Neutrophil (primary cell): ENCODE results near the gene ZYG11A.
"Not testable (repeated sequence)": the region's sequence is repeated elsewhere in the genome, so short reads cannot be mapped to it uniquely, and the experiment has no call there.

ENCODE experiments used
- H3K27ac ChIP-seq: fragments of 200-600 bp; sonication (generic); 2 replicates; pipeline ENCODE4 v1.5.1; 2016; ENCODE audit warnings: mild to moderate bottlenecking, moderate library complexity
- H3K27me3 ChIP-seq: fragments of 200-600 bp; sonication (generic); 2 replicates; pipeline ENCODE4 v1.6.0; 2016; ENCODE audit warnings: mild to moderate bottlenecking
- H3K36me3 ChIP-seq: fragments of 200-600 bp; sonication (generic); 2 replicates; pipeline ENCODE4 v1.5.1; 2017
- H3K4me1 ChIP-seq, 2 experiments: fragments of 200-600 bp in 1 of 2; sonication (generic) in 1 of 2; 1 replicate in 1 of 2; 2 replicates in 1 of 2; pipeline versions ENCODE4 v1.5.1 to v1.6.1; 2013 to 2016; ENCODE audit warnings: low read depth in 1 of 2, low read length in 1 of 2, mild to moderate bottlenecking in 1 of 2, moderate library complexity in 1 of 2; ENCODE audit not compliant: control insufficient read depth in 1 of 2, insufficient read depth in 1 of 2
- H3K4me3 ChIP-seq, 2 experiments: fragments of 200-600 bp in 1 of 2; sonication (generic) in 1 of 2; 1 replicate in 1 of 2; 2 replicates in 1 of 2; pipeline ENCODE4 v1.5.1; 2013 to 2016; ENCODE audit warnings: low read depth in 1 of 2, low read length in 1 of 2, mild to moderate bottlenecking in 1 of 2, moderate library complexity in 1 of 2
- H3K9me3 ChIP-seq: fragments of 200-600 bp; sonication (generic); 2 replicates; pipeline ENCODE4 v1.5.1; 2016
- TF ChIP-seq, protein P1 (sequence below): fragments of 200-600 bp; sonication (generic); IDR thresholded peaks from 2 replicates; pipeline ENCODE4 v1.5.1; 2016; ENCODE audit warnings: antibody characterized with exemption

Gene ZYG11A

DNA sequence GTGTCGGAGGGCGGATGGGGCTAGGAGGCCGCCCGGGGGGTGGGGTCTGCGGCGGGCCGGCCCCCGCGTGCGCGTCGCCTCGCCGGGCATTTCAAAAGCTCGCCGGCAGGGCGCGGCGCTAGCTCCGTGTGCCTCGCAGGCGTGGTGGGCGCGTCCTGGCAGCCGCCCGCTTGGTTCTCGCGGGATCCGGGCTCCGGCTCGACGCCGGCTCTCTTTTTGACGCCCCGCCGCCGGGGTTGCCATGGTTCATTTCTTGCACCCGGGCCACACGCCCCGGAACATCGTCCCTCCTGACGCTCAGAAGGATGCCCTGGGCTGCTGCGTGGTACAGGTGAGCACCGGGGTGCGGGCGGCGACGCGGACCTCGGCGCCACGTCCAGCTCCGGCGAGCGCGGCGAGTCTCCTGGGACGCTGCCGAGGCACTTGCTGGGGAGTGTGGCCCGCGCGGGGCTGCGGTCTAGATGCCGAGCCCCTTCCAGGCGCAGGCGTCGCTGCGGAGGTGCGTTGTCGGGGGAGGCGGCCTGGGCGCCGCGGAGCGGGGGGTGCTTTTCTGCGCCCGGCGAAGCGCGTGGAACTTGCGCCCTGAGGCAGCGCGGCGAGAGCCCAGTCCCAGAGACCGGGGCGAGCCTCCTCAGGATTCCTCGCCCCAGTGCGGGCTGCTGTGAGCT, at the start of gene ZYG11A:
TSS of gene ZYG11A (plus strand) at position 118 of the 668 bp plus-strand sequence. CDS start at position 242, 124 bp downstream.
- H3K27ac ChIP-seq = no peak within 1 kb of the TSS
- no peaks in the 10 kb centered on the region for H3K36me3 ChIP-seq
- no peaks in the 10 kb centered on the region for H3K9me3 ChIP-seq
- peaks cover 81% of the 10 kb centered on the region for H3K27me3 ChIP-seq
- TF ChIP-seq, protein P1, sequence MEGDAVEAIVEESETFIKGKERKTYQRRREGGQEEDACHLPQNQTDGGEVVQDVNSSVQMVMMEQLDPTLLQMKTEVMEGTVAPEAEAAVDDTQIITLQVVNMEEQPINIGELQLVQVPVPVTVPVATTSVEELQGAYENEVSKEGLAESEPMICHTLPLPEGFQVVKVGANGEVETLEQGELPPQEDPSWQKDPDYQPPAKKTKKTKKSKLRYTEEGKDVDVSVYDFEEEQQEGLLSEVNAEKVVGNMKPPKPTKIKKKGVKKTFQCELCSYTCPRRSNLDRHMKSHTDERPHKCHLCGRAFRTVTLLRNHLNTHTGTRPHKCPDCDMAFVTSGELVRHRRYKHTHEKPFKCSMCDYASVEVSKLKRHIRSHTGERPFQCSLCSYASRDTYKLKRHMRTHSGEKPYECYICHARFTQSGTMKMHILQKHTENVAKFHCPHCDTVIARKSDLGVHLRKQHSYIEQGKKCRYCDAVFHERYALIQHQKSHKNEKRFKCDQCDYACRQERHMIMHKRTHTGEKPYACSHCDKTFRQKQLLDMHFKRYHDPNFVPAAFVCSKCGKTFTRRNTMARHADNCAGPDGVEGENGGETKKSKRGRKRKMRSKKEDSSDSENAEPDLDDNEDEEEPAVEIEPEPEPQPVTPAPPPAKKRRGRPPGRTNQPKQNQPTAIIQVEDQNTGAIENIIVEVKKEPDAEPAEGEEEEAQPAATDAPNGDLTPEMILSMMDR = no peak
- H3K4me1 ChIP-seq = peaks cover 11 to 16% of the 10 kb centered on the region in 2 experiments
- peak within 1 kb of the TSS; percentile 37 to 51 for H3K4me3 ChIP-seq

GRCh38 chr1:52793717-52794116, 48.8 kb upstream of the ZYG11A start:
- H3K27ac ChIP-seq, H3K27me3 ChIP-seq, H3K4me3 ChIP-seq, H3K9me3 ChIP-seq: not testable (repeated sequence)
- H3K36me3 ChIP-seq = peaks cover 57% of the 10 kb centered on the region
- H3K4me1 ChIP-seq = peaks cover 21 to 25% of the 10 kb centered on the region in 2 experiments

GRCh38 chr1:52795464-52795863, 47.1 kb upstream of the ZYG11A start:
- Histone ChIP-seq H3K27me3 (no peaks in the 10 kb centered on the region), H3K4me3 (no peak overlapping the region), H3K4me1 (peaks cover 22 to 28% of the 10 kb centered on the region in 2 experiments), H3K27ac (peak overlapping the region; percentile 53), H3K36me3 (peaks cover 50% of the 10 kb centered on the region), H3K9me3 (no peaks in the 10 kb centered on the region)
- TF ChIP-seq, protein P1 = no peak

- no peaks in the 10 kb centered on the region for H3K9me3 ChIP-seq
- peak overlapping the region; percentile 63 for H3K27ac ChIP-seq
- H3K36me3 ChIP-seq = peaks cover 40% of the 10 kb centered on the region
- peaks cover 22 to 28% of the 10 kb centered on the region in 2 experiments for H3K4me1 ChIP-seq
- H3K27me3 ChIP-seq = no peaks in the 10 kb centered on the region
- TF ChIP-seq, protein P1 = no peak
- no peak overlapping the region for H3K4me3 ChIP-seq
Observed at GRCh38 chr1:52798331-52798730, 44.2 kb upstream of the ZYG11A start.

GRCh38 chr1:52801011-52801410, 41.5 kb upstream of the ZYG11A start:
- no peak overlapping the region for H3K27ac ChIP-seq
- no peaks in the 10 kb centered on the region for H3K9me3 ChIP-seq
- H3K27me3 ChIP-seq = no peaks in the 10 kb centered on the region
- peaks cover 11 to 17% of the 10 kb centered on the region in 2 experiments for H3K4me1 ChIP-seq
- TF ChIP-seq, protein P1 = no peak
- H3K4me3 ChIP-seq = no peak overlapping the region
- H3K36me3 ChIP-seq = peaks cover 51% of the 10 kb centered on the region

DNA sequence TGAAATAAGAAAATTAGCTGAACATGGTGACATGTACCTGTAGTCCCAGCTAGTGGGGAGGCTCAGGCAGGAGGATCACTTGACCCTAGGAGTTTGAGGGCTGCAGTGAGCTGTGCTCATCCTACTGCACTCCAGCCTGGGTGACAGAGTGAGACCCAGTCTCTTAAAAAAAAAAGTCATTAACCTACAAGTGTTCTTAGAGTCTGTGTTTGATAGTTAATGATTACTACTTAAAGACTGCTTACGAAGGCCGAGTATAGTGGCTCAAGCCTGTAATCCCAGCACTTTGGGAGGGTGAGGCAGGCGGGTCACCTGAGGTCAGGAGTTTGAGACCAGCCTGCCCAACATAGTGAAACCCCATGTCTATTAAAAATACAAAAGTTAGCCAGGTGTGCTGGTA, 38.5 kb upstream of the ZYG11A start:
- not testable (repeated sequence) for H3K27ac ChIP-seq, H3K4me3 ChIP-seq, H3K27me3 ChIP-seq, H3K4me1 ChIP-seq, H3K9me3 ChIP-seq
- peaks cover 48% of the 10 kb centered on the region for H3K36me3 ChIP-seq
